ENCODE measurements around the gene ZNHIT2.

Gene ZNHIT2

GRCh38 chr11:65096926-65097325 lies 20.6 kb downstream of the ZNHIT2 start:
- H3K79me2 ChIP-seq (ENCODE audit: insufficient read depth, low read length): peaks cover 39% of the 10 kb centered on the region
- no peaks in the 10 kb centered on the region for H3F3A ChIP-seq (ENCODE audit: low read depth)
- H3K36me3 ChIP-seq (ENCODE audit: insufficient read depth, low read length): no peaks in the 10 kb centered on the region
- no peak overlapping the region for H2AFZ ChIP-seq (ENCODE audit: low read length)
- H3K9me2 ChIP-seq (replicated peaks; ENCODE audit: low read depth, low read length): no peaks in the 10 kb centered on the region
- H3K4me1 ChIP-seq (ENCODE audit: insufficient read depth, low read length, poor library complexity, severe bottlenecking): peaks cover 20% of the 10 kb centered on the region
- peak overlapping the region; percentile 96 for H3K4me3 ChIP-seq (ENCODE audit: low read length, poor library complexity, severe bottlenecking)
- peak overlapping the region; percentile 87 for H3K9ac ChIP-seq (ENCODE audit: low read depth, low read length, poor library complexity, severe bottlenecking)
- no peak for TF ChIP-seq EZH2phosphoT487 (IDR thresholded peaks at IDR 0.05; ENCODE audit: borderline replicate concordance)
- TF ChIP-seq, protein P1, sequence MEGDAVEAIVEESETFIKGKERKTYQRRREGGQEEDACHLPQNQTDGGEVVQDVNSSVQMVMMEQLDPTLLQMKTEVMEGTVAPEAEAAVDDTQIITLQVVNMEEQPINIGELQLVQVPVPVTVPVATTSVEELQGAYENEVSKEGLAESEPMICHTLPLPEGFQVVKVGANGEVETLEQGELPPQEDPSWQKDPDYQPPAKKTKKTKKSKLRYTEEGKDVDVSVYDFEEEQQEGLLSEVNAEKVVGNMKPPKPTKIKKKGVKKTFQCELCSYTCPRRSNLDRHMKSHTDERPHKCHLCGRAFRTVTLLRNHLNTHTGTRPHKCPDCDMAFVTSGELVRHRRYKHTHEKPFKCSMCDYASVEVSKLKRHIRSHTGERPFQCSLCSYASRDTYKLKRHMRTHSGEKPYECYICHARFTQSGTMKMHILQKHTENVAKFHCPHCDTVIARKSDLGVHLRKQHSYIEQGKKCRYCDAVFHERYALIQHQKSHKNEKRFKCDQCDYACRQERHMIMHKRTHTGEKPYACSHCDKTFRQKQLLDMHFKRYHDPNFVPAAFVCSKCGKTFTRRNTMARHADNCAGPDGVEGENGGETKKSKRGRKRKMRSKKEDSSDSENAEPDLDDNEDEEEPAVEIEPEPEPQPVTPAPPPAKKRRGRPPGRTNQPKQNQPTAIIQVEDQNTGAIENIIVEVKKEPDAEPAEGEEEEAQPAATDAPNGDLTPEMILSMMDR (conservative IDR thresholded peaks at IDR 0.05; ENCODE audit: low read length): no peak
- H3K4me2 ChIP-seq (ENCODE audit: low read depth, low read length, poor library complexity, severe bottlenecking): peak overlapping the region; percentile 97
- peaks cover 14% of the 10 kb centered on the region for H4K20me1 ChIP-seq (ENCODE audit: insufficient read depth, low read length, poor library complexity, severe bottlenecking)
- H3K9me3 ChIP-seq (ENCODE audit: insufficient read depth, low read depth, low read length): no peaks in the 10 kb centered on the region
- no peaks in the 10 kb centered on the region for H3K27me3 ChIP-seq (ENCODE audit: insufficient read depth, low read length, poor library complexity, severe bottlenecking)

DNA sequence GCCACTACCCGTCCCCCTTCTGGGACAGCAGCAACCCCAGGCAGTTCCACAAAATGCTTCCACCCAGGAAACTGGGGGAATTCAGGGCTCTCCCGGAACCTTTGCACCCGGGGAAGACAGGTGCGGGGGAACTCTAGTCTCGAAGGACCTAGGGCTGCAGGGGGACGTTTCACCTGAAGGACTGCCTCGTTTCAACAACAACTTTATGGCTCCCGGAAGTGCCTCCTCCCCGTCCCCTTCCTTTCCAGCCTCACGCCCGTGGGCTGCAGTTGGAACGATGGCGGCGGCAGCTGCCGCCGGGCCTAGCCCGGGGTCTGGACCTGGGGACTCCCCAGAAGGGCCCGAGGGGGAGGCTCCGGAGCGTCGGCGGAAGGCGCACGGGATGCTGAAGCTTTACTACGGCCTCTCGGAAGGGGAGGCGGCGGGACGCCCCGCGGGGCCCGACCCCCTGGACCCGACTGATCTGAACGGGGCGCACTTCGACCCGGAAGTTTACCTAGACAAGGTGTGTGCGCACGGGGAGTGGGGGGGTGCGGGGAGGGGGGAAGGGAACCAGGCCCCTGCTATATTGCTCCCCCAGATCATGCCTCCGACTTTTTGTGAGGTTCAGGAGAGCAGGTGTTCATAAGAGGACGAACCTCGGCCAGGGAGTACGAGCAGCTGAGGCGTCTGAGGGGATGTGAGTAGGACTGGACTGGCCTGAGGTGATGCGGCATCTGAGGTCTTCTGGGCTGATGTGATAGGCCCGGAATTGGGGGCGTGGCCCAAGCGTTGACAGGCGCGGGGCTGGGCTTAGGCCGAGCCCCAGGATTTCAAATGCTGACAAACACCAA lies 21.3 kb downstream of the ZNHIT2 start, which contains the start of gene VPS51:
Gene VPS51 (plus strand): TSS at position 241 of the 833 bp plus-strand sequence. CDS start 37 bp downstream, at position 278.
- Histone ChIP-seq H3K27me3 (ENCODE audit: insufficient read depth, low read length, poor library complexity, severe bottlenecking) (no peaks in the 10 kb centered on the region), H3K4me1 (ENCODE audit: insufficient read depth, low read length, poor library complexity, severe bottlenecking) (peaks cover 20% of the 10 kb centered on the region), H3K36me3 (ENCODE audit: insufficient read depth, low read length) (no peaks in the 10 kb centered on the region), H3F3A (ENCODE audit: low read depth) (no peaks in the 10 kb centered on the region), H4K20me1 (ENCODE audit: insufficient read depth, low read length, poor library complexity, severe bottlenecking) (peaks cover 14% of the 10 kb centered on the region), H3K9me3 (ENCODE audit: insufficient read depth, low read depth, low read length) (no peaks in the 10 kb centered on the region), H3K4me3 (ENCODE audit: low read length, poor library complexity, severe bottlenecking) (peak within 1 kb of the TSS; percentile 96), H3K79me2 (ENCODE audit: insufficient read depth, low read length) (peaks cover 38% of the 10 kb centered on the region), H3K9me2 (replicated peaks; ENCODE audit: low read depth, low read length) (no peaks in the 10 kb centered on the region), H2AFZ (ENCODE audit: low read length) (peak within 1 kb of the TSS; percentile 92), H3K4me2 (ENCODE audit: low read depth, low read length, poor library complexity, severe bottlenecking) (peak within 1 kb of the TSS; percentile 97), H3K9ac (ENCODE audit: low read depth, low read length, poor library complexity, severe bottlenecking) (peak within 1 kb of the TSS; percentile 87)
- no peak for TF ChIP-seq EZH2phosphoT487 (IDR thresholded peaks at IDR 0.05; ENCODE audit: borderline replicate concordance)
- TF ChIP-seq, protein P1 (conservative IDR thresholded peaks at IDR 0.05; ENCODE audit: low read length): no peak

DNA sequence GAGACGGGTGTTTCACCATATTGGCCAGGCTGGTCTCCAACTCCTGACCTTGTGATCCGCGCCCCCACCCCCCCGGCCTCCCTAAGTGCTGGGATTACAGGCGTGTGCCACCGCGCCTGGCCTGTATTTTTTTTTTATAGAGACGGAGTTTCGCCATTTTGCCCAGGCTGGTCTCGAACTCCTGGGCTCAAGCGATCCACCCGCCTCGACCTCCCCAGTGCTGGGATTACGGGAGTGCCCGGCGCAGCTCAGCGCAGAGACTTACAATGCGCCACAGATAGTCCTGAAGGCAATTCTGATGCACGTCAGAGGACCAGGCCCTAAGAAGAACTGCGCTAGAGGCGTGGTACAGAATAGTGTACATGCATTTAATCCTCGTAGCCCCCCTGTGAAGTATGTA lies 22.1 kb downstream of the ZNHIT2 start:
- H3K4me3 ChIP-seq (ENCODE audit: low read length, poor library complexity, severe bottlenecking): peak overlapping the region; percentile 96
- no peaks in the 10 kb centered on the region for H3K9me3 ChIP-seq (ENCODE audit: insufficient read depth, low read depth, low read length)
- H3K4me2 ChIP-seq (ENCODE audit: low read depth, low read length, poor library complexity, severe bottlenecking): peak overlapping the region; percentile 25
- no peaks in the 10 kb centered on the region for H3K27me3 ChIP-seq (ENCODE audit: insufficient read depth, low read length, poor library complexity, severe bottlenecking)
- no peak for TF ChIP-seq EZH2phosphoT487 (IDR thresholded peaks at IDR 0.05; ENCODE audit: borderline replicate concordance)
- TF ChIP-seq, protein P1 (conservative IDR thresholded peaks at IDR 0.05; ENCODE audit: low read length): no peak
- peak overlapping the region; percentile 92 for H2AFZ ChIP-seq (ENCODE audit: low read length)
- no peaks in the 10 kb centered on the region for H3K36me3 ChIP-seq (ENCODE audit: insufficient read depth, low read length)
- H3F3A ChIP-seq (ENCODE audit: low read depth): no peaks in the 10 kb centered on the region
- H4K20me1 ChIP-seq (ENCODE audit: insufficient read depth, low read length, poor library complexity, severe bottlenecking): peaks cover 14% of the 10 kb centered on the region
- H3K9me2 ChIP-seq (replicated peaks; ENCODE audit: low read depth, low read length): no peaks in the 10 kb centered on the region
- peaks cover 20% of the 10 kb centered on the region for H3K4me1 ChIP-seq (ENCODE audit: insufficient read depth, low read length, poor library complexity, severe bottlenecking)
- peaks cover 32% of the 10 kb centered on the region for H3K79me2 ChIP-seq (ENCODE audit: insufficient read depth, low read length)
- H3K9ac ChIP-seq (ENCODE audit: low read depth, low read length, poor library complexity, severe bottlenecking): no peak overlapping the region
